GM12872 (cell line): ENCODE data around the gene TMOD2.

Experiments used
- TF ChIP-seq, protein P1 (sequence below): IDR thresholded peaks from 3 replicates; pipeline ENCODE4 v1.5.1; 2011; ENCODE audit warnings: low read depth, mild to moderate bottlenecking, low read length, moderate library complexity; ENCODE audit not compliant: insufficient read depth

TMOD2 gene

DNA sequence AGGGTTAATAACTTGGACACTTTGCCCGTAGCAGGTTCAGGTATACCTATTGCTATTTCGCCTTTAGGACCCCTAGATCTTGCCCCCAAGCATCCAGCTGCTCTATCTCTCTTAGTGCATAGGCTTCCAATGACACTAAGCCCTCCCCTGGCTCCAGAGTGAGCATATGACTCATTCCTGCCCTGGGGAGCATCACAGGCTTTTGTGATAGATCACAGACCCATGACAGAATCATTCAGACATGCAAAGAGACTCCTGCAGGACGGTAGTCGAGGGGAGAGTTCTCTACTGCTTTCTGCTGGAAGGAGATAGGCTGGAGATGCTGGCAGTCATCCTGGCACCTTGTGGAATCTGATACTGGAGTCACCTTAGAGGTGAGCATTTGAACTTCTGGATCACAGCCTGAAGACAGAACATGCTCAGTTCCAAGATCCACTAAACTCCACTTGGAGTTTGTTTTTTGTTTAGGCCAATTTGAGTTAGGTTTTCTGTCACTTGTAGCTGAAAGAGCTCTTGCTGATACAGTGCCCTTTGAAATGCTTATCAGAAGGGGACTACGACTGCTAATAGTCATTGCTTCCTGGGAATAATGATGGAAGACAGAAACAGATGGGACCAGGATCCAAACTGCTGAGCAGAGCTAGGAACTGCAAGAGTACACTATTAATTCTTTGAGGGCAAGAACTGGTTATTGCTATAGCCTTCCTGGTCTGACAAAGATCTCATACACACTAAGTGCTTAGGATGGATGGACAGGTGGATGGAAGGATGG is 24.9 kb upstream of the TMOD2 start:
- TF ChIP-seq, protein P1, sequence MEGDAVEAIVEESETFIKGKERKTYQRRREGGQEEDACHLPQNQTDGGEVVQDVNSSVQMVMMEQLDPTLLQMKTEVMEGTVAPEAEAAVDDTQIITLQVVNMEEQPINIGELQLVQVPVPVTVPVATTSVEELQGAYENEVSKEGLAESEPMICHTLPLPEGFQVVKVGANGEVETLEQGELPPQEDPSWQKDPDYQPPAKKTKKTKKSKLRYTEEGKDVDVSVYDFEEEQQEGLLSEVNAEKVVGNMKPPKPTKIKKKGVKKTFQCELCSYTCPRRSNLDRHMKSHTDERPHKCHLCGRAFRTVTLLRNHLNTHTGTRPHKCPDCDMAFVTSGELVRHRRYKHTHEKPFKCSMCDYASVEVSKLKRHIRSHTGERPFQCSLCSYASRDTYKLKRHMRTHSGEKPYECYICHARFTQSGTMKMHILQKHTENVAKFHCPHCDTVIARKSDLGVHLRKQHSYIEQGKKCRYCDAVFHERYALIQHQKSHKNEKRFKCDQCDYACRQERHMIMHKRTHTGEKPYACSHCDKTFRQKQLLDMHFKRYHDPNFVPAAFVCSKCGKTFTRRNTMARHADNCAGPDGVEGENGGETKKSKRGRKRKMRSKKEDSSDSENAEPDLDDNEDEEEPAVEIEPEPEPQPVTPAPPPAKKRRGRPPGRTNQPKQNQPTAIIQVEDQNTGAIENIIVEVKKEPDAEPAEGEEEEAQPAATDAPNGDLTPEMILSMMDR, result no peak

- TF ChIP-seq, protein P1, result peak; percentile 24; the same call in 1 of the 3 replicates
These were observed 24.1 kb upstream of the TMOD2 start for GRCh38 chr15:51727141-51727897.

GRCh38 chr15:51731549-51732267 is 19.7 kb upstream of the TMOD2 start:
- TF ChIP-seq, protein P1, result no peak

- TF ChIP-seq, protein P1, result no peak
These were observed 18.8 kb upstream of the TMOD2 start for GRCh38 chr15:51732646-51733045.

DNA sequence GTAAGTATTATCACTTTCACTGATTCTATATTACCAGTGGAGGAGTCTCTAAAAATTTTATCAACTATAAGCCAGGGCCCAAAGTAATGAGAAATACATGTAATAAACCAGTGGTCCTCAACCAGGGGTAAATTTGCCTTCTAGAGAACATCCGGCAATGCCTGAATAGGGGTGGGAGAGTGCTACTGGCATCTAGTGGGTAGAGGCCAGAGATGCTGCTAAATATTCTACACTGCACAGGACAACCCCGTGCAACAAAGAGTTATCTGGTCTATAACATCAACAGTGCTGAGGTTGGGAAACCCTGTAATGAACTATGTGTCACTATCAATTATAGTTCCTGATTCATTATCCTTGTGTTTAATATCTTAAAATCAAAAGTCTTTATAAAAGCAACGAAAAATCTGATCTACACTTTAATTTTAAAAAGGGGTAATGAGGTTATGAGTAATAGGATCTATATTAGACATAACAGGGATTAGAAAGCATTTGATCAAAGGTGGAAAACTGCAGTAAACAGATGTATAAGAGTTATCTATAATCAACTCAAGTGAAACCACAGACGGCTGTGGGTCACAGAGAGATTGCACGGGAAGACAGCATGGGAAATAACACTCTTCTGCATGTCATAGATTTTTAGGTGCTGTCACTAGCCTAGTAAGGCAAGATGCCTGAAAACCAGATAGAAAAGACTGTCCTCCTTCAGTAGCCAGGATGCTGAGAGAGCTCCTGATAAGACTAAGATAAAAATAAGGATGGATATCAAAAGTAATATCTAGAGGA is 16.0 kb upstream of the TMOD2 start:
- TF ChIP-seq, protein P1, result peak; percentile 65

- TF ChIP-seq, protein P1, result no peak
These were observed 15.3 kb upstream of the TMOD2 start for GRCh38 chr15:51736069-51736468.
